HG03354 (cell line): ENCODE measurements around the gene CACNA2D3.

ENCODE experiments used
- ATAC-seq: cut with Tn5 transposase; IDR thresholded peaks from one replicate; pipeline ENCODE4 v1.9.1; 2021; ENCODE audit warnings: mild to moderate bottlenecking; ENCODE audit not compliant: unreplicated experiment, poor library complexity, severe bottlenecking

The CACNA2D3 gene

DNA sequence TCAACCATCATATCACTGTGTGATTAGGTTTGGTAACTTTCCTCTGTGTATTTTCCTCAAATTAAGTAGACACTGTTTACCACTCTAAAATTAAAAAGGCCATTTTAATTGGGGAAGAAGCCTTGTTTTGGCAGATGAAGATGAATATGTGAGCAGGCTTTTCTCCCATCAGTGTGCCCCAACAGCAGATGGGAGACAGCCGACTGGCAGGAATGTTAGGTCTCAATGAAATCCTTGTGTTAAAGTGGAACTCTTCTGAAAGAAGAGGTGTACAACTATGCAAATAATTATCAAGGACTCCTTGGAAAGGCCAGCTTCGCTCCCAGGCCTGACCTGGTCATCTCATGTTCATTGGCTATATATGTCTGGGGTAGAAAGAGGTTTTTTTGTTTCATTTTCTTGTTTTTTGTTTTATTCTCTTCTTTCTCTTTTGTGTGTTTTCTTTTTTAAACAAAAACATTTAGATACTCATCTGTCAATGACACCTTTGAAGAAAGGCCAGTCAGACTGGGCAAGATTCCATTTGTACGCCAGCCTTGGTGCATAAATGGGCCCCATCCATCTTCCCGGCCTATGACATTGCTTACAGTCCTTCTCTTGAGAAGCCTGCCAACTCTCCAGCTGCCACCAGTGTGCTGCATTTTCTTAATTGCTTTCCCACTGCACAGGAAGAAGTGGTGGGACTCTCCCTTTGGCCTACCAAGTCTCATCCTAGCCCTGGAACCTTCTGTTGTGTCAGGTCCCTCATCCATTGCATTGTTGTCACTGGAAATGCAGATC is 779.7 kb downstream of the CACNA2D3 start:
- ATAC-seq = no peak

DNA sequence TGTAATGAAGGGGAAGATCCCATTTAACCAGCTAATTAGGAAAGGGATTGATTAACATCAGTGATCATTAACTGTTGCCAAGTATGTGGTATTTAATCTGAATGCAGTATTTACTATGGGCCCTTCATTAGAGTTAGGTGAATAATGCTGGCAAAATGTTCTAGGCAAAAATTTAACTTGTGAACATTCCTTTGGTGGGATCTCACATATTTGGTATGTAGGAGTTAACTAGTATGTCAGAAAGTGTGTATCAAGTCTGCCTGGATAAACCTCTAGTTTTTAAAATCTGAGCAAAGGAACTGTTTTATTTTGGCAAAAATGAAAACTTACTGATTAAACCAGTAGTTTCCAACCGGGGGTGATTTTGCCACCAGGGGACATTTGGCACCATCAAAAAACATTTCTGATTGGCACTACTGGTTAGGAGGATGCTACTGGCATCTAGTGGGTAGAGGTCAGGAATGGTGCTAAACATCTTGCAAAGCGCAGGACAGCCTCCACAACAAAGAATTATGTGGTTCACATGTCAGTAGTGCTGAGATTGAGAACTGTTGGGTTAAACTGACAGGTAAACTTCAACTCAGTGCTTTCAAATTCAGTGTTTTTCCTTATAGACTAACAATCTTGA is 783.0 kb downstream of the CACNA2D3 start:
- no peak for ATAC-seq

DNA sequence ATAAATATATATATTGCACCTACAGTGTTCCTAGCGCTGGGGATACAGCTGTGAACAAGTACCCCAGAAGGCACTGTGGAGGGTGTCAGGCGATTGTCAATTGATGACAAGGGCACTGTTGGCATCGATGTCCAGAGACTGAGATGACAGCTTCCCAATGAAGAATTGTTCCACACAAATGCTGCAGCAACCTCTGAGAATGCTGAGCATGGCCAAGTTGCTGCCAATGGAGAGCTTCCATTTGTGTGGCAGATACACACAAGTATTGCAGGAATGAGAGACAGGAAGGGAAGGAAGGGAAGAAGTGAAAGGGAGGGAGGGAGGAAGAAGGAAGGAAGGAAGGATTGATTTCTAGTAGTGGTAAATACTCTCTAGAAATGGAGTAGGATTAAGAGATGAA is 783.6 kb downstream of the CACNA2D3 start:
- ATAC-seq = no peak

DNA sequence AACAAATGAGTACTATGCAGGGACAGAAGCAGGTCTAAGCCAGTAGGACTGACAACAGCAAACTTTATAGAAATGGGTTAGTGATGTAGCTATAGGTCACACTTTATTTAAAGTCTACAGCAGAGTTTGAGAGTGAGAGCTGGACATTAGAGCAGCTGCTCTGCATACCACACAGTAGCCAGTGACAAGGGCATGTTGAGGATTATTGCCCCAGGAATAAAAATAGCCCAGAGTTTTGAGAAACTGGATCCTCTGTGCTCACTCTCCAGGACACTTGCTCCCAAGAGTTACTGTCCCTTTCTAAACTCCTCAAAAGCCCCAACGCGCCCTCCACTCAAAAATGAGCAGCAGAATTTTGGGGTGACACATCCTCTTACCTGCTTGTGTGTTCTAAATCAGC is 784.4 kb downstream of the CACNA2D3 start:
- no peak for ATAC-seq

DNA sequence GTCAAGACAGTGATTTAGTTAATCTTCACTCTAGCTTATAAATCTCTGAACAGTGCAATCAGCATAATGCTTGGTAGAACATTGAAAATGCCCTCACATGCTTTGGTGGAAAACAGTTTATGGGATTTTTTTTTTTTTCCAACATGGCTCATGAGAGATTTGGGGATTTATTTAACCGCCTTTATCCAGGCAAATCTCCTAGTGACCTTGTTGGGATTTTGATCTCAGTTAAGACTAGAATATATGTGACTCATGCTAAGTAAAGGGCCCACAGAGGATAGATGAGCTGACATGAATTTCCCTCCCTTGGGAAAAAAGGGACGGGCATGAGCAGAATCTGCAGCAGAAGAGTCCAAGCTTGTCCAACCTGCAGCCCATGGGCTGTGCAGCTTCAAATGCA is 786.8 kb downstream of the CACNA2D3 start:
- ATAC-seq = no peak

DNA sequence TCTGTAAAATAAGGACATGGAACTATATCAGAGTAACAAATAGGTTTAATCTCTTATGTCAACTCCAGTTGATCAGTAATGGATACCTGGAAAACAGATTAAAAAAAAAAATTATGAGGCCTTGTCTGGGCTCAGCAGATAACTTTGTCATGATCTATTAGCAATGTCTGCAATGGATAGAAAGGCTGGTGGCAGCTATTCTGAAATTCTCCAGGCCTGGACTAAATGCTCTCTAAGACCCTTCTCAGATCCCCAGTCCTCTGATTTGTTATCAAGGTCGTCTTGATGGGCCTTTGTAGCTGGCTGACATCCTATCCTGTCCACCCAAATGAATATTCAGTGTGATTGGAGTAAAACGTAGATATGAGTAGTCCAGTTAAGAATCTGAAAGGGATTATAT is 791.8 kb downstream of the CACNA2D3 start:
- no peak for ATAC-seq

DNA sequence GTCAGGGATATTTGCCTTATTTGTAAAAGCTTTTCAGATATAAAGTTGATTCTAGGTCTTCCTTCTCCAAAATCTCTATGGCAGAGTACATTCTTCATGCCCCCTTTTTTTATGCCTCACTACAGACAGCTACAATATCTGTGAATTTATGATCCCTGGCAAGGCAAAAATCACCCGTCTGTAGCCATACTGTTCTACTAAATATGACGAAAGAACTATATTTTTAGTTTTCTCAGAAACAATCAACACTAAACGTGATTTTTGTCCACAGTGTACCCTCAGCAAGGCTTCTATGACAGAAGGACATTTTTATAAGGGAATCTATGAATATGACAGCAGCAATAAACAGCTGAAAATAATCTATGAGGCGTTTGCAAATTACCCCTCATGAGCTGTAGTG is 792.8 kb downstream of the CACNA2D3 start:
- no peak for ATAC-seq

DNA sequence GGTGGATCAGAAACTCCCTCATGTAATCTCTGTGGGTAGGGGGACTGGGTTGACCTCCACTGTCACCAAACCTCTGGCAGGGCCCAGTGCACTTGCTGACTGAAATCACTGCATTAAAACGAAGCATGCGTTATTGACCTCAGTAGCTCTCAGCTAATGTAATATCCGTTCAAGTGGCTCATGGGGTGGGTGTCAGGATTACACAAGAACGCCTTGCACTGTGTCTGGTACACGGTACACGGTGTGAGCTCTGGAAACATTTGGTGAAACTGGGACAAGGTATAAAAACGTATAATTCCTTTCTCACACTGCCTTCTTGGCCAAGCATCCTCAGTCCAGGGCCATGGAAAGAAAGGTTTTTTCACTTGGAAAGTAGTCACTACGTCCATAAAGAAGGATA is 793.6 kb downstream of the CACNA2D3 start:
- no peak for ATAC-seq

DNA sequence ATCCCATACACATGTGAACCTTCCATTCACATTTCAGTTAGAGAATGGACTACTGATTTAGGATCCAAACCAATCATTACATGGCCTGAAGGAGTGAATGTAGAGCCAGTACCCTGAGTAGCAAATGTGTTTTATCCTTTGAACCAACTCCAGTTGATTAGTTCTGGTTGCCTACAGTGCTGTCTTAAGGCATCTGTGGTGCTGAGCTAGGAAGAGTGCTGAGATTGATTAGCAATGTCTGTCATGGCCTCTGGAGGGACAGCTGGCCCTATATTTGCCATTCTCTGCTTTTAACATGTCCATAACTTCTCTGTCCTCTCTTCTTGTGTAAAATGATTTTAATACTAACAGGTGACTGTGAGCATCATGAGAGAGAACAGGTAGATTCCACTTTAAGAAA is 794.4 kb downstream of the CACNA2D3 start:
- no peak for ATAC-seq

DNA sequence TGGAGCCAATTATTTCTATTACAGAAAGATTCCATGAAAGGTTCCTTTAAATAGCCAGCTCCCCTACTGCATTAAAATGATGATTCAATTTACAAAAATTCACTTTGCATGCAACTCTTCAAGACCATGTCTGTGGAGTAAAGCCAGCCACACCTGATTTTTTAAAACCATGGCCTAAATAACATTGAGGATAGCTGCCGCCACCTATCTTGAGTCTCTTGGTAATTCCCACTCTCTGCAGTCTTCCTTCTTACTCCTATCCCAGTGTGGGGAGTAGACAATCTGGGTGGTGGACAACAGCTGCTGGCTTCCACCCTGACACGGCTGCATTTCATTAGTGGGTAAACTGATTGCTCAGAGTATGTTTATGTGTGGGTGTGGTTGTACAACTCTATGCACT is 794.8 kb downstream of the CACNA2D3 start:
- no peak for ATAC-seq

DNA sequence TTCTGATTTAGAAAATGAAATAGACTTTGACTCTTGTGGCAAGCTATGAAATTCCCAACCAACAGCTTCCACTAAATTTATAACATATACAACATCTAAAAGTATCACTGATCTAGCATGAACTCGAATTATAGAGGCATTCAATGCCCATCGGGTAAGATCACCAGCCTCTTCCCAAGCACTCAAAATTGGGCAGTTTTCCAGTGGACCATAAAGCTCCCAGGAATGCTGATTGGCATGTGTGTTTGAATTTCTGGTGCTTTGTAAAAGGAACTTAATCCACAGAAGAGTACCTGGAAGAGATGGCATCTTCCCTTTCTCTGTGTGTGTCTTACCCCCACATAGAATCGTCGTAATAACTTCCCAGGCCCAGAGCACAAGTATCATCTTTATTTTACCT is 795.5 kb downstream of the CACNA2D3 start:
- no peak for ATAC-seq

DNA sequence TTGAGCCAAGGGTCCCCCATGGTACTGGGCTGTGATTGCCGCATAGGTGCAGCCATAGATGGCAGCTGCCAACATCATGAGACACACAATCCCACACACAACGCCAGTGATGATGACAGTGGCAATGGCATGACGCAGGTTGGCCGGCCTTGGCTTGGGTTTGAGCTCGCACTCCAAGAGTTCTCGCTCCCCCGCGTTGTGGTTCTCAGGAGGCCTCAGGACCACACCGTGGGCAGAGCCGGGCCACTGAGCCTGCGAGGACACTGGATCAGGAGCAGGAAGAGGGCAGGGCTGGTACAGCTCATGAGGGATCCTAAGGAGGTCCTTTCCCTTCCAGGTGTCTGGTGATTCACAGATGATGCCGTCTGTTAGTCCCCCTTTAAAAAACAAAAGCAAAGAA is 796.2 kb downstream of the CACNA2D3 start:
- ATAC-seq = no peak

DNA sequence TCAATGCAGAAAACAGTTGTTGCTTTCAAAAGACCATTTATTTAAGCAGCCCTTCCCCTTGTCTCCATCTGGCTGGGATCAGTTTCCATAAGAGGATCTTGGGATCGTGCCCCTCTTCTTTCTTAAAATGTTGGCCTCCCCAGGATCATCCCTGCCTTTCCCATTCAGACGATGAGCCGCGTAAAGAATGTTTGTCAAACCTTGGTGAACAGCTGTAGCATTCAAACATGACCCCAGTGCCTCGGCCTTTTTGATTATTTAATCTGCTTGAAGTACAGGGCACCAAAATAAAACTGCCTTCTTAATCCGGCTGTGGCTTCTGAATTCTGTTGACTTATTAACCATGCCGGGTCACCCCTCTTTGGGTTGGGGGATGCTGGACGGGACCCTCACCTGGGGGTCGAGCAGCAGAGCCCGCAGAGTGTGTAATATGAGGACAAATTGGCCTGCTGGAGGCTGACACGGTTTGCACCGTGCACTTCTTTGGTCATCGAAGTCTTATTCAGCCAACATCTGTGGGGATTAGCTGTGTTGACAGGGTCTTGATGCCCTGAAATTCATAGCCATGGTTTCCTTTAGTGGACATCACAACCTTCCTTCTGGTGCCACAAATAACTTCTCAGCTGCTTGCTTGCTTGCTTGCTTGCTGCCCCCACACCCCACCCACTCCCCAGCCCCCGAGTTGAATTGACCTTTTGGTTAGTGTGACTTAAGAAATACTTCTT is 805.9 kb downstream of the CACNA2D3 start, which contains the start of gene LRTM1:
Gene LRTM1 (minus strand): TSS at position 14 of the 725 bp plus-strand sequence. CDS start 148 bp downstream, outside the sequence.
- no peak for ATAC-seq

DNA sequence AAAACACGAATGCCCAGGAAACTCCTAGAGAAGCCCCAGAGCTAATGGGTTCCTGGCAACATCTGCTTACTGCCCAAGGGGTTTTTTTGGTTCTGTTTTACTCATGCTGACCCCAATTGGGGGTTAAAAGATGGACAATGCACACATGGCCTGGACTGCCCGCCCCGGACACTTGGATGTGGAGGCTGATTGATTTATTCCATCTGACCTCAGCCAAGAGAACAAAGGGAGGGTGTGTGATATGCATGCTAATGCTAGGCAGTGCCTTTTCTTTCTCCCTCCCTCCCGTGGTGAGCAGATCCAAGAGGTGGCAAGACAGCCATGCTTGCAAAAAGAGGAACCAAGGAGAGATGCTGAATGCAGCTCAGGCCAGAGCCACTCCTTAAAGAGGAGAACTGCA is 808.8 kb downstream of the CACNA2D3 start:
- no peak for ATAC-seq

DNA sequence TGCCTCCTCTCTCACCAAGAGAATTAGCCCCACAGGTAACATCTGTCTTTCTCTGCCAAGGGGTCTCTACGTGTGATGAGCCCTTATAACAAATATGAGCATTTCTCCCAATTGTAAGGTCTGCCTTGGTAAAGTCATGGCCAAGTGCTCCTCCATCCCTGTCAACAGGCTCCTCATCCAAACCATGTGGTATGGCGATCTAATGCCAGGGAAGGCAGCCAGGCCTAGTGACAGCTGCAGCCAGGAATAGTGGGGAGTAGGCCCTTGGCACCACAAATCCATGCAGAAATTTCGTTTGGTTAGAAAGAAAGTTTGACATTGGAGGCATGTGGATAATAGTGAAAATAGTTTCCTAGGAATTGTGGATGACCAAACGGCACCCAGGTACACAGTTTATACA is 810.3 kb downstream of the CACNA2D3 start:
- no peak for ATAC-seq

DNA sequence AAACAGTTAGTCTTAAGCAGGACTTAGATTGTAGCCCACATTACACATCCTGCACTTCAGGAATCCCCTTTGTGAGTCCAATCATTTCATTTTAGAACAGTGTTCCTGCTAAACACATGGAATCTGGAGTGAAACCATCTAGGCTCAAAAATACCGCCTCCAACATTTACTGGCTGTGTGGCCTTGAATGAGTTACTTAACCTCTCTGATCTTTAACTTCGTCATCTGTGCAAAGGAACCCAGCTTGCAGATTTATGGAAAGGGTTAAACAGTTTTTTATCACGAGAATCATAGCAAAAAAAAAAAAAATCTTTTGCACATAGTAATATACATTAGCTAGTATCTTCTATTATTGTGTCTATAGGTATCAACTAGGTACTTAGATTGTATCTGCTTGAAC is 813.5 kb downstream of the CACNA2D3 start:
- ATAC-seq = no peak

DNA sequence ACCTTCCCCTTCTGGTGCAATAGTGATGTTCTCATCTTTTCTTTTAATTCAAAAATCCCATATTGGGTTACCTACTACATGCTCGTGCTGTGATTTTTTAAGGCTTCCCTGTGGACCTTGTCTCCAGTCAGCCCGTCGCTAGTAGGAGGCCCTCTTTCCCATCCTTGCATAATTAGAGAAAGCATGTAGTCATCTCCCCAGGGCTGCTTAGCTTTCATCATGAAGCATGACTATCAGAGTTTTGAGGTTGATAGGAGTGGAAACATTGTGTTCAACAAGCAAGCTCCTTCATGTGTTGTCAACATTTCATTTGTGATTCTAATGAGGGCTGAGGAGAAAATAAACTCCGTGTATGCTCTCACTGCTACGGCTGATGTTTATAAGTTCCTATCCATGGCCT is 814.2 kb downstream of the CACNA2D3 start:
- ATAC-seq = no peak

DNA sequence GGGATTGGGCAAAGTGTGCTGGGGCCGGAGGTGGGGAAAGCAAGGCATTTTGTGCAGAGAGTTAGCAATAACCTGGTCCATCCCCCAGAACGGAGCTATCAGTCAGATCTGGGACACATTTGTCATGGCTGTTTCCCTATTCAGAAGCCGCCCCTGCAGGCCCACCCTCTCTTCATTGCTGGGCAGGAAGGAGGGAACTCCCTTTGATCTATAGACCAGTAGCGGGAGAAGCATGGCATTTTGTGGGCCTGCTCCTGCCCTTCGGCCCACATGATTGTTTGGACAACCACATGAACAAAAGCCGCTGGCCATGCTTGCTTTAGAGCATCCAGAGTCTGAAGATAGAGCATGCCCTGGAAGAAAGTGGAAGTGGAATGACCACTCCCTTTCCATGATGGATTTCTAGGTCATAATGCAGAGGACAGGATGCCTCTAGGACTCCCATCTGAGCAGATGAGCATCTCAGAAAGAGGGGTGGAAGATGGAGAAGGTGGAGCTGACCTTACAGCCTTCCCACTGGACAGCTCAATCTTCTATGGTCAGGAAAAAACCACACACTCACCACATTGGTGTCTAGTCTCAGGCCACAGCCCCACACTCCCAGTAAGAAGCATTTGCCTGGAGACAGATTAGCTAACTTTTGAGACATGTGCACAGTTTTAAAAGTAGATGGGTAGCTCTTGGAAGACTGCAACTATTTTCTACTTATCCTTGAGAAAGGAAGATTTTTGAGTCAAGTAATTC is 817.4 kb downstream of the CACNA2D3 start:
- no peak for ATAC-seq

DNA sequence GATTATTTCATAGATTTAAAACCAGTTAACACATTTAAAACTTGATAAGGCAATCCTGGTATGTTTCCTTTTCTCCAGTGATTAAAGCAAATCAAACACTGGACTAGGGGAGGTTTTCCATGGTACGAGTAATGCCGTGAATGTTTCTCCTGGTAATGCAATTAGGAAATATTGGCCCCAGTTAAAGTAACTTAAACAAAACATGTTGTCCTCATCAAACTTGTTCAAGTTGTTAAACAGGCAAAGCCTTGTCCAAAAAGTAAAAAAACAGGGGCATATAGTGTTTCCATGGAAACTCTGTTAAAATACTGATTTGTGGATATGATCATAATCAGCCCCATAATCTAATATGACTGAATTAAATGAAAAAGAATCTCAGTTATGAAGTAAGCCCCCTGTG is 818.6 kb downstream of the CACNA2D3 start:
- no peak for ATAC-seq

DNA sequence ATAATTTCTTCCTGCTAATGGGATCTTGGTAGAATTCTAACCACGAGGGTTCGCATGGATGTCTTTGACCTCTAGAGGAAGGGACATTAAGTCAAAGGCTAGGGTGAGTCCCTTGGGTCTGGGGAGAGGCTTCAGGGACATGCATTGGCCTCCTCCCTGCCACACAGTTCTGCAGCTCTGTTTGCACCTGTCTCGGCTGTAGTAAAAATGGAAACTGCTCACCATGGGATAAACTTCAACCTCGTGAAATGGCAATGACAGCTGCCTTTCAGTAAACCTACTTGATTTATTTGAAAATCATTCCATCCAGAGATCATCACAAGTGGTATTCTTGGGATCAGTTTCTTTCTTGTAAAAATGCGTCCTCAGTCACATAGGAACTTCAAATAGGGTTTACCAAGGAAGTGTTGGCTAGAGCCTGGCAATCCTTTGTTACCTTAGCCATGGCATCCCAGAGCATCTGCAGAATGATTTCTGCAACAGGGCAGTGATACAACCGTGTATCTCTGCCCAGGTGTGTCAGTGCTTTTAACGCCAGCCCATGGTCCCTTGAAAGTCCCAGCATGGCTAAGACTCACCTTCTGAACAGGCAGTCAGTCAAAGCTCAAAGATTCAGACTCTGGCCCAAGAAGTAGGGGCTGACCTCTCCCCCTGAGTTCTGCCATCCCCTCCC is 819.5 kb downstream of the CACNA2D3 start:
- ATAC-seq = no peak
